Transverse colon (tissue), 4 donors: Measurements from ENCODE around the gene TRIM3.

ENCODE experiments used
- EP300 ChIP-seq: sonication (generic); formaldehyde crosslinking; IDR thresholded peaks from one replicate; pipeline ENCODE4 v1.6.1; 2017; ENCODE audit warnings: antibody characterized with exemption, low read depth
- POLR2A ChIP-seq: fragments of 450-650 bp; IDR thresholded peaks from one replicate; pipeline ENCODE4 v1.6.1; 2016; ENCODE audit warnings: antibody characterized with exemption, mild to moderate bottlenecking, moderate library complexity
- POLR2AphosphoS5 ChIP-seq, 3 donors: sonication (generic); formaldehyde crosslinking; IDR thresholded peaks; one replicate each; pipeline ENCODE4 v1.6.1; 2016; ENCODE audit warnings: antibody characterized with exemption in 3 of 3
- TF ChIP-seq, protein P1 (sequence below), 5 experiments: fragments of 200-600 bp in 3 of 5; fragments of 450-650 bp in 2 of 5; sonication (generic) in 3 of 5; IDR thresholded peaks; 1 replicate in 2 of 5; 2 replicates in 3 of 5; pipeline ENCODE4 v1.5.1; 2016 to 2017; ENCODE audit warnings: antibody characterized with exemption in 5 of 5, inconsistent platforms in 3 of 5, mild to moderate bottlenecking in 2 of 5, moderate library complexity in 1 of 5

DNA sequence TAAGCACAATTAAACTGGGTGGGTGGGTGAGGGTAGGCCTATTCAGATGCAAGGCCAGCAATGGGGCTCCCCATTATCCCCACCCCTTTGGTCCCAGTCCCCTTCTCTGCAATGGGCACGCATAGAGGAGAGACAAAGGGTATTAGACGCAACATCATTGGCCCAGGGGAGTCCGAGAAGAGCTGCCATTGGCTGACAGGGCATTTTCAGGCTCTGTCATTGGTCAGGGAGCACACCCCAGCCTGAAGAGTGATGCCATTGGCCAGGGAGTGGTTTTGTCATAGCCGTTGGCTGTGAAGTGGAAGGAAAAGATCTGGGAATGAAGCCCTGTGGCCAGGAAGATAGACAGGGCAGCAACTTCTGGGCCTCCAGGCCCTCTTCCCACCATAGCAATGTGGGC, 2.8 kb upstream of the TRIM3 start:
- TF ChIP-seq, protein P1, sequence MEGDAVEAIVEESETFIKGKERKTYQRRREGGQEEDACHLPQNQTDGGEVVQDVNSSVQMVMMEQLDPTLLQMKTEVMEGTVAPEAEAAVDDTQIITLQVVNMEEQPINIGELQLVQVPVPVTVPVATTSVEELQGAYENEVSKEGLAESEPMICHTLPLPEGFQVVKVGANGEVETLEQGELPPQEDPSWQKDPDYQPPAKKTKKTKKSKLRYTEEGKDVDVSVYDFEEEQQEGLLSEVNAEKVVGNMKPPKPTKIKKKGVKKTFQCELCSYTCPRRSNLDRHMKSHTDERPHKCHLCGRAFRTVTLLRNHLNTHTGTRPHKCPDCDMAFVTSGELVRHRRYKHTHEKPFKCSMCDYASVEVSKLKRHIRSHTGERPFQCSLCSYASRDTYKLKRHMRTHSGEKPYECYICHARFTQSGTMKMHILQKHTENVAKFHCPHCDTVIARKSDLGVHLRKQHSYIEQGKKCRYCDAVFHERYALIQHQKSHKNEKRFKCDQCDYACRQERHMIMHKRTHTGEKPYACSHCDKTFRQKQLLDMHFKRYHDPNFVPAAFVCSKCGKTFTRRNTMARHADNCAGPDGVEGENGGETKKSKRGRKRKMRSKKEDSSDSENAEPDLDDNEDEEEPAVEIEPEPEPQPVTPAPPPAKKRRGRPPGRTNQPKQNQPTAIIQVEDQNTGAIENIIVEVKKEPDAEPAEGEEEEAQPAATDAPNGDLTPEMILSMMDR (IDR thresholded peaks at IDR 0.05) = no peak
- no peak for TF ChIP-seq EP300
- TF ChIP-seq POLR2AphosphoS5 (IDR thresholded peaks at IDR 0.05) = no peak
- no peak for TF ChIP-seq POLR2A
